ENCODE data around the gene PRPF18.

PRPF18 gene

DNA sequence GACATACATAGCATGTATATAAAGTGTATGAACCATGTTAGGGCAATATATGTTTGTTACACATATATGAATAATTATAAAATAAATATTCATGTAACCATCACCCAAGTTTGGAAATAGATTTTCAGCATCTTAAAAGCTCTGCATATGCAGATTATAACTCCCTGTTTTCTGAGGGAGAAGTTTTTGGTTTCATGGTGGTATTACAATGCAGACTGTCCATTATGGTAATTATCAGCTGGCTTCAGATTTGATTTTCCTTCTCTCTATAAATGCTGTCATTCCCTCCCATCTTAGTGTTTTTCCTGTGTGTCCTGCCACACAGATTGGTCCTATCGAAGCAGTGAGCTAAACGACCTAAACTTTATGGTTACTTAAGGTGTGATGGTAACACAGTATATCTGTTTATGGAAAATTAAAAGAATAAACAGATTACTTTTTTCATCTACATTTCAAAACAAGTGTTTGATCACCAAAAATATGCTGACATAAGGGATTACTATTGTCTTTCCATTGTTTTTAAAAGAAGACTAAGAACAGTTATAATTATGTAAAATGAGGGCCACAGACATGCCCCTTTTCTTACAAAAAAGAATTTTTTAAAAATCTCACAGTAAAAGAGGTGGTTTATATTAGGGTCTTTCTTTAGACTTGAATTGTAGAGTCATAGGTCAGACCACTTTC lies 17.7 kb downstream of the PRPF18 start:
- no peak for DNase-seq (ENCODE audit: low spot score)

DNA sequence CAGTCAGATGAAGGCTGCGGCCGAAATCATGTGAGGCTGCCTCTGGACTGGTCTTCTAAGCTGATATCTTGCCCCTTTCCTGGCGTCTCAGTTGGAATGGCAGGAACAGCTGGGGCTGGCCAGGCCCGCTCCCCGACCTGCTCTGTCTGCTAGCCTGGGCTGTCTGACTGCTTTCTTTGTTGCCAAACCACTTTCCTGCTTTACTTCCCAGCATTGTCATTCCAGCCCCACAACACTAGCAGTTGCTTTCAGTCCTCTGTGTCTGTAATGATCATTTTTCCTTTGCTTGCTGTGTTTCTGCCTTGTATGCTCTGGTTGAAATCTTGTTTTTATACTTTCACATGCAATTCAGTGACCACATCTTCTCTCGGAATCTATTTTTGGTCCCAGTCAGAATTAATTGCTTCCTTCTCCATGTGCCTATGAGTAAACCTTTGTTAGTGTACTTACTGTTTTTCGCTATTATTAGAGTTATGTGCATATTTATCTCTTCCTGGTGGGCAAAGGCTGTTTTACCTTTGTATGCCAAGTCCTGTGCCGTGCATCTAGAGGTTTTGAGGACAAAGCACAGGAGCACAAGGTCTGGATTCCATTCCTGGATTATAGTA lies 21.6 kb downstream of the PRPF18 start:
- DNase-seq (ENCODE audit: low spot score), result no peak

DNA sequence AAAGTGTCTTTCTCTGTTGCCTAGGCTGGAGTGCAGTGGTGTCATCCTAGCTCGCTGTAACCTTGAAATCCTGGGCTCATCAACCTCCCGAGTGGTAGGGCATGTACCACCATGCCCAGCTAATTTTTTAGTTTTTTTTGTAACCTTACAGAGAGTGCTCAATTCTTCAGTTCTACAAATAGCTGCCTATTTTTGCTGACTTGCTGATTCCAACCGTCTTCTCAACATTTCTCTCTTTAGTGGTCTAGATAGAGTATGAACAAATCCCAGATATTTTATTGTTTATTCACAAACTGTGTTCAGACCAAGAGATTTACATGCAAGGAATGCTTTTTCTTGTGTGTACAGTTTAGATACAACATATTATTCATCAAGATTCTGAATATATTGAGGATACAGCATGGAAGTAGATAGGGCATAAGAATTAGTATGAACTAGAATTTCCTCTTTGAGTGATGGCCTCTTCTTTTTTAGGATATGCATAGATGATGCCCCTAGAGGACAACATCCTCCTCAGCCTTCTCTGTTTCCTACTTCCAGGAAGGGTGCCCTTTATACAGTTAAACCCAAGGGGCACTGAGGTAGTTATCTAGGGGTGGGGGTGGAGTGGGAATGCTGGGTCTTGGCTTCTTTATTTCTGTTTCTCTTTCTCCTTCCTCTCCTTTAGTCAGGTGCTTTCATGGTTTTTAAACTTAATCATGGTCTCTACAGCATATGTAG lies 26.0 kb downstream of the PRPF18 start:
- no peak for DNase-seq (ENCODE audit: low spot score)

DNA sequence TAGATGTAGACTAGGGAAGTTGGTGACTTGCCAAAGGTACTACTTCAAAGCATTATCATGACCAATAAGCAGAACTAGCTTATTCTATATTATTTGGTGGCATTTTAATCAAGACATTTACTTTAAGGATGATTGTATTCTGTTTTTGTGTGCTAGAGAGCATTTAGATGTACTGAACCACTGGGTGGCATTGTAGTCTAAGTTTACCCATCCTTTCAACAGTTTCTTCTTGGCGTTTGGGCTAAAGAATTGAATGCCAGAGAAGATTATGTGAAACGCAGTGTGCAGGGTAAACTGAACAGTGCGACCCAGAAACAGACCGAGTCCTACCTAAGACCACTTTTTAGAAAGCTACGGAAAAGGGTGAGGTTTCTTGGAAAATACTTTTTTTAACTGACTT lies 26.8 kb downstream of the PRPF18 start:
- DNase-seq (ENCODE audit: low spot score), result peak; percentile 7

DNA sequence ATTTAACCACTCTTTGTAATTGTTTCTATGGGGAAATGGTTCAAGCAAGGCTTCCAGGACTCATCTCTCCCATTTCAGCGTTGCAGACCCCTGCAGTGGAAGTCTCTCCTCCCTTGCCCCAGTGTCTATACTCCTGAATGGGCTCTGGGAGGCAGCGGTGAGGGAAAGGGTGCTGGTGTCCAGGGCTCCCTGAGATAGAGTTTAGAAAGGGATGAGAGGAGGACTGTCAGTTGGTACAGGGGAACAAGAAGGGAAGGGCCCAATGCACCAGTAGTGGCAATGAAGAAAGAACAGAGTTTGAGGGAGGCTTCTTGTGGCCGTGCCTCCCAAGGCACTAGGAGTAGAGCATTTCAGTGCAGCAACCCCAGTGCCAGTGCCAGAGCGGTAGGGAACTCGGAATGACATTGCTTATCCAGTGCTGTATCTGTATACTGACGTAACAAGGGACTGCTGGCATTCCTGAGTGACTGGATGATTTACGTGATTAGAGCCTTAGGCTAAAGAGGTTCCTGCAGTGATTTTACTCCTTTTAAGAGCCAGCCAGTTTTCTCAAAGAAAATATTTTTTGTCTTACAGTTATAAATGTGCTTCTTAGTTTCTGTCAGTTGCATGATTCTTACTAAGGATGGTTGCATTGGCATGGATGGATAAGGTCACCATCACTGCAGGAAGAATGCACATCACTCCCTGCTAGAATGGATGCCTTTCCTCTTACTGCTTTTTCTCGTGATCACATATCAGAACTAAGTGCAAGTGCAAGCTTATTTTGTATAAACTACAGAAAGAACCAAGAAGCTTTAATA lies 28.0 kb downstream of the PRPF18 start:
- no peak for DNase-seq (ENCODE audit: low spot score)

DNA sequence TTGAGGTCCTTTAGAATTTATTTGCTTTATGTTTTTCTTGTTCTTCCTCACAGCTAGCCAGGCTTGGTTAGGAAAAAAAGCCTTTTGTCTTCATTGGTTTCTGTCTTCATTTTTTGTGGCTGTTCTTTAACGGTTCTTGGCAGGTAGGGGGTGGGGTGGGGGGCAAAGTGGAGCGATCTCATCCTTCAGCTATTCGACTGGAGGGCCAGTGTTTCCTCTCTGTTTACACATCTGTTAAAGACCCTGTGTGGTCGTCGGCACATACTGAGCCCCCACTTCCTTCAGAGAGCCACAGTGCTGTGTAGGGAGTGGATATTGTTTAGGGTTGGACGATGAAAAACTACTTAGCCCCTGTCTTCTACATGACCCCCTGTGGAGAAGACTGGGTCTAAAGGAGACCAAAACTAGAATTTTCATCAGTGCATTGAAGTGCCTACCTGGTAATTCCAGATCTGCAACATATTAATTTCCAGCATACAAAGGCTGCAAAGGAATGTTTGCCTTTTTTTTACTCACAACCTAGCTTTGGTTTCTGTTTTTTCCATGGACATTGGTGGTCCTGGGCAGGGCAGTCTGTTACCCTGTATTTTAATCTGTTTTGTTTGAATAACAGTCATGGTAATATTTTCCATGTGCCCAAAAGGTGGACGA lies 29.0 kb downstream of the PRPF18 start:
- DNase-seq (ENCODE audit: low spot score), result no peak

DNA sequence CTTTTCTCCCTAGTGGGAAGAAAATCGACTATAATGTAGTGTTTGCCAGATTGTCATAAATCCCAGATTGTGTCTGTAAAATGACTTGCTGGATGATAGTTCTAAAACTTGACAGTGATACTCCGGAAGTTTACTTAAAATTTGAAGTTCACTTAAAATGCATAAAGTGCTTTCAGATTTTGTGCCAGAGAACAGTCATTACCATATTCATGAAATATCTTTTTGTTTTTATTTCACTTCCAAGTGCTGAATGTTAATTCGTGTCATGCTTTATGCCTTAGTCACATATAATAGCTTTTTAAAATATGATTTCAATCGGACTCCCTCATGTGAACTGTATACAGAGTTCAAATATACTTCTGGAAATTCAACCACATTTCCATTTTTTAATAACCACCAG lies 30.4 kb downstream of the PRPF18 start:
- DNase-seq (ENCODE audit: low spot score), result no peak

DNA sequence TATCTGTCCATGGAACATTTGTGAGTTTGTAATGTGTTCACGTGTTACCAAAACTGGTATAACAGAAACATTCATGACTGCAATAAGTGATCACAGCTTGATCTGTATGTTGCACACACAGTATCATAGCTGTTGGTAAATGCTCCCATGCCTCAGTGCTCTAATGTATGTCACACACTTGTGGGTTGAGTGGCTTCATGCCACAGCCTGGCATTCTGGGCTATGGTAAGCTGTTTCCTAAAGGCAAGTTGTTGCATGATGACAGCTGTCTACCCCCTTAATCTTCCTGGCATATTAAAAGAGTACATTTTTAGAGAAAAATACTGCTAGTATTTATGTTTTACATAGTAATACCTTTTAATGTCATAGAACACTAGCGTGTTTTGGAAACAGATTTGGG lies 35.2 kb downstream of the PRPF18 start:
- DNase-seq (ENCODE audit: low spot score), result no peak

DNA sequence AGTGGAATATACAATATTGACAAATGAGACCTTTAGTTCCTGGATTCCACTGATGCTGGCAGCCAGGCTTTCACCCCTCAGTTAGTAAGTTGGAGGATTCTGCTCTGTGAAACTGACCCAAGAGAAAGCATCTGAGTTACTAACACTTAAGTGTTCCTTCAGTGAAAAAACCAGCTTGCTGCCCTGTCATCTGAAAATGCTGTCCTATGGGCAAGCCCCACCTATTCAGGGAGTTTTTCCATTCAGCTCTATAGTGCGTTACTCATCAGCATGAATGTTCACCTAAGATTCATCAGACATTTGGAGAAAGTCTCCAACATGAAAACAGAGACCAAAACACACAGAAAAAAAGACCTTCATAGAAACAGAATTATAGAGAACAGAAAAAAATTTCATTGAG lies 37.9 kb downstream of the PRPF18 start:
- no peak for DNase-seq (ENCODE audit: low spot score)

DNA sequence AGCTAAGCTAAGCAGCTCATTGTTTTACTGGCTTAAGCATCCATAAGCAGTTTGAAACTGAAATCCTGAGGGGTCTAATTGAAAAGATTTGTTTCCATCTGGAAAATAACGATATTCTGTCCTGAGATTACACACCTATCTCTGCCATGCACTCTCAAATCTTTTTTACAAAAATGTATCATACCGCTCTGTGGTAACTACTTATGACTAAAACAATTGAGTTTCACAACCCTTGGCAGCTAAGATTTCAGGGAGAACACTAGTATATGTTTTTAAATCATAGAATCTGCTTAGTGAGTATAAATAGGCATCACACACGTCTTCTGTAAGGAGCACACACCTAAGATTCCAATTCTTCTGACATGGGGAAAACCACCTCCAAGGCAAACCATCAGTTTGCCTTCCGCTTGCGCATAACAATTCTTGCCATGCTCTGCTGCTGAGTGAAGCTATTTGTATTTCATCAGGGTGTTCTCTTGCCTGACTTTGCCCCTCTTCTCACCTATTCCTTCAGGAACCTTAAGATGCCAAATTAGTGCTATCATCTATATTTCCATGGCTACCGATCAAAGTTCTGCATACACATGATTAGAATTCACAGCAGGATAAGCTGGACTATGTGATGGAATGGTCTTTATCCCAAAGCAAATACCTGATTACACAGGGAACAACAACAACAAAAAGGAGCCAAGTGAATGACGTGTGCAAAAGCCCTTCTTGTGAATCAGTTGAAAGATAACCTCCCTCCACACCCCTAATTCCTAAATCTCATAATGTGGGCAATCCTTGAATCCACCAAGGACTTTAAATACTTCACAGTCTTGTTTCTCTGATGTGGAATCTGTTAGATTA lies 40.9 kb downstream of the PRPF18 start:
- no peak for DNase-seq (ENCODE audit: low spot score)

DNA sequence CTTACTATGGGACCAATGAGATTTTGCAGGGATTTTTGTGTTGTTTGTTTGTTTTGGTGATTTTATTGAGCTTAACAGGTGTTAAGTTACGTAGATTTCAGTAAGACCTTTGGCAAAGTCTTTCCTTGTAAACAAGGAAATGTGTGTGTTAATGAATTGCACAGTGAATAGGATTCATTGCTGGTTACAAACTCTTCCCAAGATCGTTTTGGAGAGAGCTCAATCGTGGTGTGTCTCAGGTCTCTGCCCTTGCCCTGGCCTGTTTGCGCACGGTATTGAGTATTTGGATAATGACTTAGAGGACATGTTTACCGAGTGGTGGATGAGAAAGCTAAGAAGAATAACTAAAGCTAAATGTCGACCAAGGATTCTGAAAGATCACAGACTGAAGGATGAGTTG lies 41.9 kb downstream of the PRPF18 start:
- no peak for DNase-seq (ENCODE audit: low spot score)

DNA sequence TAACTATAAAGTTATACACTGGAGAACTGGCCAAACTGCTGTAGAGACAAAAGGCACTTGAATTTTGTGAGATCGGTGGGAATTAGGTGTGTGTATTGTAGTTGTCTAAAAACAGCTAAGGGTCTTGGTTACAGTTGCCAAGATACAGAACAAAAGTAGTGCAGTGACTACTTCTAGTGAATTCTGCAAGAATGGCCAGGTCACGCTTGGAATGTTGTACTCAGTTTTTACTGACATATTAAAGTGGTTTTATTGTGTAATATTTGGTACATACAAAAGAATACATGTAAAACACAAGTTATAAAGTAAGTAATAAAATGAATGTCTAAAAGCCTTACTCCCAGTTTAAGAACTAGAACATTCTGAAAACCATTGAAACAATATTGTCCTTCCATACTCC lies 42.4 kb downstream of the PRPF18 start:
- no peak for DNase-seq (ENCODE audit: low spot score)

DNA sequence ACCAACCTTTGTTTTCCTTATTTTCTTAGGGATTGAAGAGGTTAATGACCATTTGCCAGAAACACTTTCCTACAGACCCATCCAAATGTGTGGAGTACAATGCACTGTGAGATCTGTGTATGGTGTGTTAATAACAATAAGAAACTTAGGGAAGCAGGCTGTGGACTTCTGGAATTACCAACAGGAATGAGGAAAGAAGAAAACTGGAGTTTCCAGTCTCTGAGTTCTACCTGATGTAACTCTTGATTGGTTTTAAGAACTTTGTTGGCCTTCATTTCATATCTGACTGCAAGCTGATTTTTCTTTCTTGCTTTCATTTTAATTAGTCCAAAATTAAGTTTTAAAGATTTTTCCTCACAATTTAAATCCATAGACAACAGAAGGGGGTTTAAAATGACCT lies 43.5 kb downstream of the PRPF18 start:
- no peak for DNase-seq (ENCODE audit: low spot score)

DNA sequence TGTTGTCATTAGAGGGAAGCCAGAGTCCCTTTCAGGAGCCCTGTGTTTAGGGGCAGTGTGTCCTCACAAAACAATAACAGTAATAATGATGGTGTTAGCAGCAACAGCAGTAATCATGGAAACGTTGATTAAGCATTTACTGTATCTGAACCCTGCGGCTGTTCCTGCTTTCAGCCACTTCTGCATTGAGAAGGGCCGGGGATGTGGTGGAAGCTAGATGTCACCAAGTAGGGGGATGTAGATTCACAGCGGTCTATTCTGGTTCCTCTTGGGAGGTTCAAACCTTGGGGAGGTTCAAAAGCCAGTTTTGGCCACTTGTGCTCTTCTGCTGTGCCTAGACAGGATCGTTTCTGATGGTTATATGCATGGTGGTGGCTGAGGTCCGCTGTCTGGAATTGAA lies 44.8 kb downstream of the PRPF18 start:
- no peak for DNase-seq (ENCODE audit: low spot score)

DNA sequence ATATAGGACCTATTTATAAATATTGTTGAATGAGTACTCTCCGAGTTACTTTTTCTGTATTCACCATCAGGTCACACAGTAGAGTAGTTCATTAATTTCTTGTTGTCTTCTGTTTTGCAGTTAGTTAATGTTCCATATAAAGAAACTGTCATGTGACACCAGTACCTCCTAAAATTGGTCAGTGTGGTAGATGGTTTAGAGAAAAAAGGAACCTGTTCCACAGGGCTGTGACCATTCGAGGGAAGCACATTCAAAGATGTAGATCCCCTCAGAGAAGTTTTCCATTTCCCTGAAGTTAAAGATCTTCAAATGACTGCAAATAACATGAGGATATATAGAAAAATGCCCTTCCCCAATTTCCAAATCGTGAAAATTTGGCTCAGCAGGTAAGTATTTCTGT lies 45.7 kb downstream of the PRPF18 start:
- no peak for DNase-seq (ENCODE audit: low spot score)

DNA sequence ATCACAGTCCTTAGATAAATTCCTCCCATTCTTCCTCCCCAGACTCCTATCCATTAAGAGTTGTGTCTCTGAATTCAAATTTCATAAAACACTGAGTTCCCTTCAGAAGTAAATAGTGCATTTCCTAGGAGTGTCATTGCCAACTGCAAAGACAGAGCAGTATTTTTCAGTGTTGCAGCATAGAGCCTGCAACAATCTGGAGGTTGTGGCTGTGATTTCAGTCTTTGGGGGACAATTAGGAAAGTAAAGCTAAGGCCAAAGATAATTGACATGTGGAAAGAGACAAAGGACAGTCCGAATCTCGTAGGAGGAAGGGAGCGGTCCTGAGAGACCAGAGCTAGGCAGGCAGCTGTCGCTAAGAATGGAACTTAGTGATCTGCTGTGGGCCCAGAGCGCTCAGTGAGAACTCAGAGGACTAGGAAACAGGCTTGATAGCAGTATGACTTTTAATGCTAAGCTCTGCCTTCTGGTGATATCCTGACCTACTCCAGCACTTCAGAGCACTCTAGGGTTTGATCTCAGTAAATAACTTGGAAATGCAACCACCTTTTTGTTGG lies 46.2 kb downstream of the PRPF18 start:
- no peak for DNase-seq (ENCODE audit: low spot score)

DNA sequence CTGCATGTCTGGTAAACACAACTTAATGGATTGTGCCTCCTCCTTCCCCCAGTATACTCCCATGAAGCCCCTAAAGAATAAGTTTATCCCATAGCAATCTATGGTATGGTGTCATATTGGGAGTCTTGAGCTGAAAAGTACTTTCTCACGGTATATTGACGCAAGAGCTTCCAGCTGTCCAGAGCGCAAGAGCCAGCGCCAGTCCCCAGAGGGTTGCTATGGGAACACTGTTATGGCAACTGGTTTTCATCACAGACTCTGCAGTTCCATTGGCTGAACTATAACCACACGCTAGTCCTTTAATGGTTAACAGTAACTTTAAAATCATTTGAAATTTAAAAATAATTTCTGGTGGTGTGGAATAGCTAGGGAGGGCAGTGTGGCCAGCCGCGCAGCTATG lies 46.9 kb downstream of the PRPF18 start:
- no peak for DNase-seq (ENCODE audit: low spot score)

DNA sequence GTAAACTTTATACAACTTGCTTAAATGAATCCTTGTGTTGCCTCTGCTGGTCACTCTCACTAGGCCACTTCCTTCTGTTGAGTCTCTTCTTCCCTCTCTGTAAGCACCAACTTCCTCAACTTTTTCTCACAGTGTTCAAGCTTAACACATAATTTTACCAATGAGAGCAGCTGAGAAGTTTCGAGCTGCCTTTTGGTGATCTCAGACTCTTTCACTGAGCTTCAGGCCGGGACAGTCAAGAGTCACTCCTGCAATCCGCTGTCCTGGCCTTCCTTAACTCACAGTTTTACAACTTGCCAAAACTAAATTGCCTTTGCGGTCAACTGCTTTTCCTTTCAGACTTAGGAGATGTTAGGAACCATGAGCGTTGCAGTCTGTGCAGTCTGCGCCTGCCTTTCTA lies 47.4 kb downstream of the PRPF18 start:
- no peak for DNase-seq (ENCODE audit: low spot score)

DNA sequence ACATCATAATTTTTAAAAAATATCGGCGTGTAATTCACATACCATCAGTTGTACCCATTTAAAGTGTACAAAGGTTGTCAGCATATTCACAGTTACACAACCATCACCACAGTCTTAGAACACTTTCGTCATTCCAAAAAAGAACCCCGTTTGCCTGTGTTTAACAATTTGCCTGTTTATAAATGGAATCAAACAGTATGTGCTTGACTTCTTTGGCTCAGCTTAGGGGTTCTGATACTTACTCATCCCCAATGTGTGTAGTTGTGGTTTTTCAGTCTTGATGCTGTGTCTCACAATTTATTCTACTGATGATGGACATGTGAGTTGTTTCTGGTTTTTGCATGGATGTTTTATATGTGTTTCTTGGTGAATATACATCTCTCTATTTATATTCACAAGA lies 50.0 kb downstream of the PRPF18 start:
- DNase-seq (ENCODE audit: low spot score), result no peak

DNA sequence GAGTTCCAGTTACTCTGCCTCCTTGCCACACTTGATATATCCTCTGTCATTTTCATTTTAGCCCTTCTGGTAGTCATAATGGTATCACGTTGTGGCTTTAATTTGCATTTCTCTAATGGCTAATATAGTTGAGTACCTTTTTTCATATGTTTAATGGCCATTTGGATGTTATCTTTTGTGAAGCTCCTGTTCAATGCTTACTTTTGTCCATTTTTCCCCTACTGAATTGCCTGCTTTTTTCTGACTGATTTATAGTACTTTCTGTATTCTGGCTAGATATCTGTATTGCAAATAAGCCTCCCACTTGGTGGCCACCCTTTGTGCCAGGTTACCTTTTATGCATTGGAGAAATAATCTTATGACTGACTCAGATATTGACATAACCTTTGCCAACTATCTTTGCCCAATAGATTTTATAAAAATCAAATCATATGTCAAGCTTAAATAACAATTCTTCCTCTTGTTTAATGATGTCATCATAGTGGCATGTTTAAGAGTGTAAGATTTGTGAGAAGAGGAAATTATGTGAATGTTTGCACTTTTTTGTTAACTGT lies 50.6 kb downstream of the PRPF18 start:
- DNase-seq (ENCODE audit: low spot score), result no peak

DNA sequence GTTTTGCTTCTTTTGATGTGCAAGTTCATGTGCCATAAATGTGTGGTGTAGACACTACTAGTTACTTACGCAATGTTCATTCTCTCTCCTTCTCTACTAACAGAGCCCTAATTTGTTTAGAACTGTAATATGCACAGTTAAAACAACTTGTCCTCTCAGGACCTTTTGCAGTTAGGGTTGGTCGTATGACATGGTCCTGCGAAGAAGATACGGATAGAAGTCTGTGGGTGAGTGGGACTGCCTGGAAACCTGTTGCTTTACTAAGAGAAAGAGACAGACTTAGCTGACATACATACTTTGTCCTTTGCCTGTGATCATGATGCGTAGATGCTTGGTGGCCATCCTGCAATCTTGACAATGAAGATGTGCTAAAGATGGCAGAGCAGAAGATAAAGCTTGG lies 51.1 kb downstream of the PRPF18 start:
- DNase-seq (ENCODE audit: low spot score), result no peak
